BLaER1 treated with 17β-estradiol and CSF1 and Interleukin-3, amounts not matched to agents 10 nM and 100 nM (cell line): Measurements from ENCODE around the gene CYB5RL.

ENCODE experiments used
- H3K27ac ChIP-seq, 11 experiments: shearing (Covaris generic); formaldehyde crosslinking; 2 replicates each; pipeline ENCODE4 v1.8.1; 2022
- H3K27me3 ChIP-seq, 11 experiments: shearing (Covaris generic); formaldehyde crosslinking; 2 replicates each; pipeline ENCODE4 v1.8.1; 2022
- H3K36me3 ChIP-seq, 11 experiments: shearing (Covaris generic); formaldehyde crosslinking; 2 replicates each; pipeline ENCODE4 v1.8.1; 2022
- H3K4me1 ChIP-seq, 10 experiments: shearing (Covaris generic); formaldehyde crosslinking; 2 replicates each; pipeline ENCODE4 v1.8.1; 2022
- H3K4me2 ChIP-seq, 11 experiments: shearing (Covaris generic); formaldehyde crosslinking; 2 replicates each; pipeline ENCODE4 v1.8.1; 2022
- H3K4me3 ChIP-seq, 10 experiments: shearing (Covaris generic); formaldehyde crosslinking; 2 replicates each; pipeline ENCODE4 v1.8.1; 2022
- H3K9ac ChIP-seq, 11 experiments: shearing (Covaris generic); formaldehyde crosslinking; 2 replicates each; pipeline ENCODE4 v1.8.1; 2022
- H3K9me3 ChIP-seq, 11 experiments: shearing (Covaris generic); formaldehyde crosslinking; replicated peaks in 1 of 11; 2 replicates each; pipeline ENCODE4 v1.8.1; 2022
- H4K20me1 ChIP-seq, 11 experiments: shearing (Covaris generic); formaldehyde crosslinking; 2 replicates each; pipeline ENCODE4 v1.8.1; 2022
- Cebpa-rat ChIP-seq, 11 experiments: shearing (Covaris generic); IDR thresholded peaks; 2 replicates each; pipeline ENCODE4 v1.8.1; 2022

The CYB5RL gene

GRCh38 chr1:54157401-54157800, 42.4 kb downstream of the CYB5RL start:
- Histone ChIP-seq H4K20me1 (0 out of 22 replicates have a peak, but pooled peaks cover 0 to 5% (median 0%) of the 10 kb centered on the region in 11 experiments), H3K27ac (no peak overlapping the region), H3K27me3 (no peaks in the 10 kb centered on the region), H3K9me3 (no peaks in the 10 kb centered on the region), H3K36me3 (no peaks in the 10 kb centered on the region), H3K9ac (no peak overlapping the region), H3K4me1 (peaks cover 7 to 35% (median 23%) of the 10 kb centered on the region in 10 experiments; a peak in 19 of 20 replicates), H3K4me3 (no peak overlapping the region), H3K4me2 (no peak overlapping the region)
- TF ChIP-seq Cebpa-rat (IDR thresholded peaks at IDR 0.05), result no peak

DNA sequence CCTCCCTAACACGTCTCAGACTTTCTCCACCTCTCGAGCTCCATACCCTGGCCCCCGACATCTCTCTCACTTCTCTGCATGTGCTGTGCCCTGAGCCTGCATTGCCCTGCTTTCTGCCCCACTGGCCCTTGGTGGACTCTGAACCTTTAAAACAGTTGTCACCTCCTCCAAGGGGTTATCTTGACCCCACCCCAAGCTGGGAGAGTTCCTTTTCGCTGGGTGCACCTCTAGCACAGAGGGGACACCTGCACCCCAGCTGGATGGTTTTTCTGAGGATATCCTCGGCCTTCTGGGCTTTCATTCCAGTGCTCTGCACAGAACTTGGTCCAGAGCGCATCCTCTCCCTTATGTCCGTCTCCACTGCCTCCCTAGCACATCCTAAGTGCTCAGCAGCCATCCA, 42.8 kb downstream of the CYB5RL start:
- H3K27ac ChIP-seq, result no peak overlapping the region
- no peaks in the 10 kb centered on the region for H3K36me3 ChIP-seq
- no peaks in the 10 kb centered on the region for H3K9me3 ChIP-seq
- no peak overlapping the region for H3K4me2 ChIP-seq
- H3K4me3 ChIP-seq, result no peak overlapping the region
- no peak overlapping the region for H3K9ac ChIP-seq
- no peak for TF ChIP-seq Cebpa-rat (IDR thresholded peaks at IDR 0.05)
- H4K20me1 ChIP-seq, result 0 out of 22 replicates have a peak, but pooled peaks cover 0 to 5% (median 0%) of the 10 kb centered on the region in 11 experiments
- H3K4me1 ChIP-seq, result peaks cover 7 to 35% (median 23%) of the 10 kb centered on the region in 10 experiments; a peak in 19 of 20 replicates
- H3K27me3 ChIP-seq, result no peaks in the 10 kb centered on the region

GRCh38 chr1:54156201-54156600, 43.6 kb downstream of the CYB5RL start:
- Histone ChIP-seq H3K9me3 (no peaks in the 10 kb centered on the region), H3K4me3 (no peak overlapping the region), H3K9ac (no peak overlapping the region), H3K36me3 (no peaks in the 10 kb centered on the region), H3K27ac (no peak overlapping the region), H3K4me1 (peaks cover 7 to 35% (median 23%) of the 10 kb centered on the region in 10 experiments; a peak in 19 of 20 replicates), H3K27me3 (no peaks in the 10 kb centered on the region), H3K4me2 (peak overlapping the region in 1 of 11 experiments; percentile 8; a peak in 1 of 22 replicates), H4K20me1 (0 out of 22 replicates have a peak, but pooled peaks cover 0 to under 1% (median 0%) of the 10 kb centered on the region in 11 experiments)
- TF ChIP-seq Cebpa-rat (IDR thresholded peaks at IDR 0.05), result no peak

- H3K36me3 ChIP-seq, result no peaks in the 10 kb centered on the region
- no peaks in the 10 kb centered on the region for H3K27me3 ChIP-seq
- no peaks in the 10 kb centered on the region for H4K20me1 ChIP-seq
- H3K4me3 ChIP-seq, result no peak overlapping the region
- TF ChIP-seq Cebpa-rat (IDR thresholded peaks at IDR 0.05), result peak in 9 of 11 experiments; percentile 50 to 84 (median 65); a peak in 12 of 22 replicates
- H3K9me3 ChIP-seq, result no peaks in the 10 kb centered on the region
- H3K4me1 ChIP-seq, result peaks cover 0 to 29% (median 16%) of the 10 kb centered on the region in 10 experiments; a peak in 18 of 20 replicates
- H3K27ac ChIP-seq, result no peak overlapping the region
- H3K9ac ChIP-seq, result peak overlapping the region in 2 of 11 experiments; percentile 5 to 24; a peak in 1 of 22 replicates
- peak overlapping the region in 10 of 11 experiments; percentile 7 to 74 (median 58); a peak in 17 of 22 replicates for H3K4me2 ChIP-seq
These were observed 46.0 kb downstream of the CYB5RL start for GRCh38 chr1:54153535-54154439.

DNA sequence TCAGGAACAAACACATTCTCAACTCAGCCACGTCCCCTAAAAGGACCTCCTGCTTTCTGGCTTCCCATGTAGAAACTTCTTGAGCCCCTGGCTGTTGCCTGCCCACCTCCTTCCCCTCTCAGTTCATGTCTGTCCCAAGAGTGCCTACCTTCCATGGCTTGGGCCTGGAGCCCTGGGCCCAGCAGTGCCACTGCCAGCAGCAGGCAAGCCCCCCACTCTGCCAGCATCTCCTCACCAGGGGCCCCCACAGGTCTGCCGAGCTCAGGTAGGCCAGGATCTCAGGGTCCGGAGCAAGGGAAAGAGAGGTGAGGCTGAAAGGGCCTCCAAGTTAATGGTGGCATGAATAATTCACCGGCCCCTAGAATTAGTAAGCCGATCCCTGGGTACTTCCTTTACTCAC, 47.1 kb downstream of the CYB5RL start, which contains the start of gene CDCP2:
Gene CDCP2 (minus strand): TSS at position 305 of the 400 bp plus-strand sequence. CDS start 78 bp downstream, at position 227.
- Histone ChIP-seq H3K4me2 (peak within 1 kb of the TSS in 10 of 11 experiments; percentile 7 to 74 (median 58); a peak in 17 of 22 replicates), H3K27ac (no peak within 1 kb of the TSS)
- TF ChIP-seq Cebpa-rat (IDR thresholded peaks at IDR 0.05), result no peak

DNA sequence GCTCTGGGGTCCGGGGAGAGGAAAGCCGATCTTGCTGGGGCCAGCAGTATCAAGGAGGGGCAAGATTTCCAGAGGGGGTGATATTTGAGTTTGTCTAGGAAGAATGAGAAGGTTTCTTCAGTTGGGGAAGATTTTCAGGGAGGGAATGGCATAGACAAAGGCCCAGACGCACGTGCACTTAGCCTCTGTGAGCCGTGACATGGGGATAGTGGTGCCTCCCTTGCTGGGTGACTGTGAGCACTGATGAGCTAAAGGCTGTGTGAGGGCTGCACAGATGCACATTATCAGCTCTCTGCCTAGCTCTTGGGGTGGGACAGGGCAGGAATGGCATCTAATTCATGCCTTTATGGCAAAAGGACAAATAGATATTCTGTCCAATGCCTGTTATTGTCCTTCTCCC, 48.8 kb downstream of the CYB5RL start:
- no peaks in the 10 kb centered on the region for H3K36me3 ChIP-seq
- no peaks in the 10 kb centered on the region for H3K9me3 ChIP-seq
- no peak for TF ChIP-seq Cebpa-rat (IDR thresholded peaks at IDR 0.05)
- H3K27ac ChIP-seq, result no peak overlapping the region
- H3K9ac ChIP-seq, result no peak overlapping the region
- H3K4me1 ChIP-seq, result peaks cover 0 to 19% (median 12%) of the 10 kb centered on the region in 10 experiments; a peak in 18 of 20 replicates
- no peaks in the 10 kb centered on the region for H3K27me3 ChIP-seq
- no peak overlapping the region for H3K4me2 ChIP-seq
- H3K4me3 ChIP-seq, result no peak overlapping the region
- no peaks in the 10 kb centered on the region for H4K20me1 ChIP-seq

More for the DNA sequence above, 47.1 kb downstream of the CYB5RL start, which contains the start of gene CDCP2:
- no peaks in the 10 kb centered on the region for H3K27me3 ChIP-seq
- H3K36me3 ChIP-seq, result no peaks in the 10 kb centered on the region
- no peak within 1 kb of the TSS for H3K4me3 ChIP-seq
- H3K4me1 ChIP-seq, result peaks cover 0 to 23% (median 13%) of the 10 kb centered on the region in 10 experiments; a peak in 18 of 20 replicates
- no peaks in the 10 kb centered on the region for H4K20me1 ChIP-seq
- peak within 1 kb of the TSS in 2 of 11 experiments; percentile 5 to 24; a peak in 1 of 22 replicates for H3K9ac ChIP-seq
- H3K9me3 ChIP-seq, result no peaks in the 10 kb centered on the region
